HepG2 (cell line): Measurements from ENCODE around the gene ZNF234. TPM values are rescaled to one million over a fixed set of nuclear protein-coding genes. Genes with fewer than 3 reads are reported as not detected.
A peak's percentile ranks its signal among the peaks of the same experiment; 100 is the strongest.

Experiments used
- ARNT2 ChIP-seq: sonication (generic); formaldehyde crosslinking; IDR thresholded peaks from 2 replicates; pipeline ENCODE4 v1.8.0; 2022; ENCODE audit warnings: mild to moderate bottlenecking, low read depth, missing genetic modification reagents, moderate library complexity
- ATF1 ChIP-seq: IDR thresholded peaks from 2 replicates; pipeline ENCODE4 v1.6.1; 2016; ENCODE audit warnings: mild to moderate bottlenecking, control low read depth
- ELF4 ChIP-seq: sonication (generic); formaldehyde crosslinking; IDR thresholded peaks from 2 replicates; pipeline ENCODE4 v1.5.0; 2020; ENCODE audit warnings: missing genetic modification reagents, mild to moderate bottlenecking, moderate library complexity, borderline replicate concordance
- HNRNPH1 ChIP-seq: fragments of 200-400 bp; formaldehyde crosslinking; optimal IDR thresholded peaks from 2 replicates; pipeline ENCODE3; 2017; ENCODE audit warnings: mild to moderate bottlenecking, low read depth, low read length
- HNRNPL ChIP-seq: fragments of 200-400 bp; formaldehyde crosslinking; IDR thresholded peaks from 2 replicates; pipeline ENCODE4 v1.6.1; 2017; ENCODE audit warnings: mild to moderate bottlenecking, low read depth, low read length
- HNRNPLL ChIP-seq: fragments of 200-400 bp; formaldehyde crosslinking; IDR thresholded peaks from 2 replicates; pipeline ENCODE4 v1.6.1; 2017; ENCODE audit warnings: mild to moderate bottlenecking, low read depth, low read length; ENCODE audit not compliant: poor library complexity, severe bottlenecking
- MATR3 ChIP-seq: sonication (generic); formaldehyde crosslinking; IDR thresholded peaks from 2 replicates; pipeline ENCODE4 v1.4.0; 2020; ENCODE audit warnings: missing genetic modification reagents
- MBD4 ChIP-seq: IDR thresholded peaks from 2 replicates; pipeline ENCODE4 v1.6.1; 2012; ENCODE audit warnings: low read length, inconsistent platforms, borderline replicate concordance
- NCOA5 ChIP-seq: sonication (generic); formaldehyde crosslinking; IDR thresholded peaks from 2 replicates; pipeline ENCODE4 v1.4.0; 2020; ENCODE audit warnings: missing genetic modification reagents
- SRY ChIP-seq: sonication (generic); formaldehyde crosslinking; IDR thresholded peaks from 2 replicates; pipeline ENCODE4 v1.8.0; 2022; ENCODE audit warnings: mild to moderate bottlenecking, missing genetic modification reagents
- YY1 ChIP-seq: IDR thresholded peaks from 2 replicates; pipeline ENCODE4 v1.6.1; 2011; ENCODE audit warnings: low read length, low read depth, moderate library complexity, mild to moderate bottlenecking; ENCODE audit not compliant: insufficient read depth, insufficient replicate concordance
- ZBTB34 ChIP-seq: sonication (generic); formaldehyde crosslinking; IDR thresholded peaks from 2 replicates; pipeline ENCODE4 v1.8.0; 2022; ENCODE audit warnings: mild to moderate bottlenecking, missing genetic modification reagents
- ZBTB8A ChIP-seq: sonication (generic); formaldehyde crosslinking; IDR thresholded peaks from 2 replicates; pipeline ENCODE4 v1.4.0; 2020; ENCODE audit warnings: mild to moderate bottlenecking, low read depth, missing genetic modification reagents, borderline replicate concordance
- ZC3H13 ChIP-seq: sonication (generic); formaldehyde crosslinking; IDR thresholded peaks from 2 replicates; pipeline ENCODE4 v1.8.1; 2023; ENCODE audit warnings: mild to moderate bottlenecking, missing genetic modification reagents, moderate library complexity
- ZNF205 ChIP-seq: IDR thresholded peaks from 2 replicates; pipeline ENCODE4 v1.6.1; 2018; ENCODE audit warnings: missing biosample characterization, missing genetic modification reagents
- ZNF280D ChIP-seq: sonication (generic); formaldehyde crosslinking; IDR thresholded peaks from 2 replicates; pipeline ENCODE4 v1.5.1; 2020; ENCODE audit warnings: mild to moderate bottlenecking, missing genetic modification reagents
- ZNF335 ChIP-seq: sonication (generic); formaldehyde crosslinking; IDR thresholded peaks from 2 replicates; pipeline ENCODE4 v1.4.0; 2020; ENCODE audit warnings: missing genetic modification reagents
- ZNF343 ChIP-seq: sonication (generic); formaldehyde crosslinking; IDR thresholded peaks from 2 replicates; pipeline ENCODE4 v1.4.0; 2020; ENCODE audit warnings: mild to moderate bottlenecking, missing genetic modification reagents
- ZNF549 ChIP-seq: sonication (generic); formaldehyde crosslinking; IDR thresholded peaks from 2 replicates; pipeline ENCODE4 v1.5.0; 2020; ENCODE audit warnings: missing genetic modification reagents
- ZNF550 ChIP-seq: sonication (generic); formaldehyde crosslinking; IDR thresholded peaks from 2 replicates; pipeline ENCODE4 v1.4.0; 2020; ENCODE audit warnings: mild to moderate bottlenecking, missing genetic modification reagents, borderline replicate concordance
- ZNF564 ChIP-seq: sonication (generic); formaldehyde crosslinking; IDR thresholded peaks from 2 replicates; pipeline ENCODE4 v1.8.1; 2023; ENCODE audit warnings: mild to moderate bottlenecking, missing genetic modification reagents
- ZNF747 ChIP-seq: sonication (generic); formaldehyde crosslinking; IDR thresholded peaks from 2 replicates; pipeline ENCODE4 v1.8.1; 2023; ENCODE audit warnings: missing genetic modification reagents, mild to moderate bottlenecking, borderline replicate concordance
- ZNF850 ChIP-seq: sonication (generic); formaldehyde crosslinking; conservative IDR thresholded peaks from 2 replicates; pipeline ENCODE4 v1.9.0; 2021; ENCODE audit warnings: mild to moderate bottlenecking, missing genetic modification reagents
- polyA plus RNA-seq, 8 experiments: library from polyadenylated mRNA; depleted of rRNA in 3 of 8; stranded (reverse) in 7 of 8; unstranded in 1 of 8; fragments of >200 nt; fragmentation: Illumina TruSeq in 4 of 8; extraction: Trizol in 4 of 8; gene quantifications; 2 replicates each; pipeline versions ENCODE4 v1.2.1 to v1.2.3, GENCODE V29; 2011 to 2016; ENCODE audit warnings: low read depth in 4 of 8, missing spikeins in 1 of 8, mixed read lengths in 1 of 8; ENCODE audit not compliant: insufficient read depth in 1 of 8
- total RNA-seq, 5 experiments: library from RNA; depleted of rRNA; stranded (reverse); fragments of >200 nt; fragmentation: Illumina TruSeq; extraction: Trizol; gene quantifications; 2 replicates each; pipeline ENCODE4 v1.2.3, GENCODE V29; 2016; ENCODE audit warnings: low read depth in 1 of 5
- TF ChIP-seq, protein P1 (sequence below): IDR thresholded peaks from 2 replicates; pipeline ENCODE4 v1.6.1; 2012; ENCODE audit warnings: inconsistent platforms
- TF ChIP-seq, protein P2 (sequence below): sonication (generic); formaldehyde crosslinking; IDR thresholded peaks from 2 replicates; pipeline ENCODE4 v1.5.1; 2020; ENCODE audit warnings: mild to moderate bottlenecking, missing genetic modification reagents, borderline replicate concordance

Gene ZNF234
- total and polyA plus RNA-seq, 2 of the 13 experiments (the other 11 are each of a cell fraction or from before 2014, with no cell fraction given): 3.5 to 11.2 TPM

GRCh38 chr19:44207126-44207803, 65.9 kb downstream of the ZNF234 start (continued):
- TF ChIP-seq ZNF280D (CRISPR knock-in tag) (no peak), MBD4 (no peak), ZNF205 (CRISPR knock-in tag) (no peak), ZNF335 (CRISPR knock-in tag) (peak; percentile 78), ARNT2 (CRISPR knock-in tag) (0 out of 2 replicates have a peak, but pooled peaks have one; percentile 21), HNRNPL (no peak), ELF4 (CRISPR knock-in tag) (peak; percentile 98), ZNF850 (CRISPR knock-in tag) (no peak), ZBTB8A (CRISPR knock-in tag) (no peak), ZNF550 (CRISPR knock-in tag) (no peak), NCOA5 (CRISPR knock-in tag) (no peak), SRY (CRISPR knock-in tag) (no peak), ZNF549 (CRISPR knock-in tag) (no peak), ZC3H13 (no peak), ZBTB34 (CRISPR knock-in tag) (no peak), ATF1 (CRISPR knock-in tag) (no peak; the same call in 1 of the 2 replicates), ZNF564 (CRISPR knock-in tag) (no peak), HNRNPLL (no peak), HNRNPH1 (no peak), YY1 (peak; percentile 88), ZNF343 (CRISPR knock-in tag) (no peak), ZNF747 (CRISPR knock-in tag) (0 out of 2 replicates have a peak, but pooled peaks have one; percentile 42), MATR3 (CRISPR knock-in tag) (no peak)
- TF ChIP-seq, protein P1, sequence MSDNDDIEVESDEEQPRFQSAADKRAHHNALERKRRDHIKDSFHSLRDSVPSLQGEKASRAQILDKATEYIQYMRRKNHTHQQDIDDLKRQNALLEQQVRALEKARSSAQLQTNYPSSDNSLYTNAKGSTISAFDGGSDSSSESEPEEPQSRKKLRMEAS: 0 out of 2 replicates have a peak, but pooled peaks have one; percentile 20
- TF ChIP-seq, protein P2, sequence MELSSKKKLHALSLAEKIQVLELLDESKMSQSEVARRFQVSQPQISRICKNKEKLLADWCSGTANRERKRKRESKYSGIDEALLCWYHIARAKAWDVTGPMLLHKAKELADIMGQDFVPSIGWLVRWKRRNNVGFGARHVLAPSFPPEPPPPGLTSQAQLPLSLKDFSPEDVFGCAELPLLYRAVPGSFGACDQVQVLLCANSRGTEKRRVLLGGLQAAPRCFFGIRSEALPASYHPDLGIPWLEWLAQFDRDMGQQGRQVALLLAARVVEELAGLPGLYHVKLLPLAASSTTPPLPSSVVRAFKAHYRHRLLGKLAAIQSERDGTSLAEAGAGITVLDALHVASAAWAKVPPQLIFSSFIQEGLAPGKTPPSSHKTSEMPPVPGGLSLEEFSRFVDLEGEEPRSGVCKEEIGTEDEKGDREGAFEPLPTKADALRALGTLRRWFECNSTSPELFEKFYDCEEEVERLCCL: no peak
